DLD1 (cell line): Measurements from ENCODE around the gene LGI4.
"Not testable (repeated sequence)": the region's sequence is repeated elsewhere in the genome, so short reads cannot be mapped to it uniquely, and the experiment has no call there.

Experiments used
- in situ Hi-C: cut with HindIII; loops from 2 replicates; pipeline ENCODE4 v1.10.0; 2017; ENCODE audit warnings: low sequenced_read_pairs

Gene LGI4

DNA sequence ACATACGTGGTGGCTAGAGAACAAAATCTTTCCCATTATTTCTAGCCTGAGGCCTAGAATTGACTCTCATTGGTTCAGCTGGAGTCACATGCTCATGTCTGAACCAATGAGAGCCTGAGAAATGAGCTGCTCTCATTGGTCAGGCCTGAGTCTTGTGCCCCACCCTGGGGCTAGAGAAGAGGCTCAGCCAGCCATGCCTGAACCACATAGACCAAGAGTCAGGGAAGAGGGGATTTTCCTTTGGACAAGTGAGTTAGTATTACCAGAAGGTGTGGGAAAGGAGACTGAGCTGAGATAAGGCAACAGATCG, 26.5 kb upstream of the LGI4 start:
- in situ Hi-C loops: no loop called here

DNA sequence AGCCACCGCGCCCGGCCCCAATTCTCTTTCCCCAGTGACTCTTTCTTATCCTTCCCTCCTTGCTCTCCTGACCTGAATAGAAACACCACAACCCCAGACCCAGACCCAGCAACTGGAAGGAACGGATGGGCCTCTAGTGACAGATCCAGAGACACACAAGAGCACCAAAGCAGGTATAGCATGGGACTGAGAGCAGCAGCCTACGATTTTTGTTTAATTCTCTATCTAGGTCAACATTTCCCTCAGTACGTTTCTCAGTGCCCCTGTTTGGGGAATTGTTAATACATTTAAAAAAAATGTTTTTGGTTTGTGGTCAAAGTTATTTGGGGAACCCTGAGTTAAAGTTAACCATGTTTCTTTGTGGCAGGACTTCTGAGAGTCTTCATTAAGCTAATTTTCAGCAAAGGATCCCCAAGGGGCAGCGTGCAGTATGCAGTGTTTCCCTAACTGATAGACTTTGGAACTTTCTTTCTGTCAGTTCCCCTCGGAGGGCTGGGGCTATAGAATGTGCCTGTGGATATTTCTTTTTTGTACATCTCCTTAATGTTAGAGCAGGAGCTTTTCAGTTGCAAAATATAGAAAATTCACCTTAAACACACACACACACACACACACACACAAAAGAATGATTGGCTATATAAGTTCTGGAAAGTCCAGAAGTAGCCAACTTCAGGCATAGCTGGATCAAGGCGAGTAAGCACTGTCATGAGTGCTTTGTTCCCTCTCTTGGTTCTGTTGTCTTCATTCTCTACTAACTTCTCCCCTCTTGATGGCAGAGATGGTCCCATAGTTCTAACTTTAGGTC, 26.0 kb upstream of the LGI4 start:
- in situ Hi-C loops: no loop called here

DNA sequence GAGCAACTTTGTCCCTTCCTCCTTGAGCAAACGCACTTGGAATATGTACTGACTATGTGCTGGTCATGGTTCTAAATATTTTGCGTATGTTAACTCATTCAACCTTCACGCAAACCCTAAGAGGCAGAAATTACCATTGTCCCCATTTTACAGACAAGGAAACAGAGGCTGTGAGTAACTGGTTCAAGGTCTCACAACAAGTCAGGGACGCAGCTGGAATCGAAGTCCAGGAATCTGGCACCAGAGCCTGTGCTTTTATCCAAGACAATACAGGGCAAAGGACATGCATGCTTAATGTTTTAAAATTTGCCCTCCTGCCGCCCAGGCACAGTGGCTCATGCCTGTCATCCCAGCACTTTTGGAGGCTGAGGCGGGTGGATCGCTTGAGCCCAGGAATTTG, 24.7 kb upstream of the LGI4 start:
- in situ Hi-C loops: no loop called here

DNA sequence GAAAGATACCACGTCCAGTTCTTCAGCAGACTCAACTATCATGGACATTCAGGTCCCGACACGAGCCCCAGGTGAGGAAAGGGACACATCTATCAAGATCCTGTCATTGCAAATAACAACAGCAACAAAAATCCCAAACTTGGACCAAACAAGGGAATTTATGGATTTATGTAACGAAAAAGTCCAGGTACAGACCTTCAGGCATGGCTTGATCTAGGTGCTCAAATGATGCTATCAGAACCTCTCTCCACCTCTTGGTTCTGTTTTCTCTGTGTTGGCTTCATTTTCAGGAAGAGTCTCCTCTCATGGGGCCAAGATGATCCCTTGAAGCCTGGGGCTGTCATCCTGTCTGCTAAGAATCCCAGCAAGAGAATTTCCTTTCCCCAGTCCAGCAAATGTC, 22.6 kb upstream of the LGI4 start:
- in situ Hi-C loops: no loop called here

DNA sequence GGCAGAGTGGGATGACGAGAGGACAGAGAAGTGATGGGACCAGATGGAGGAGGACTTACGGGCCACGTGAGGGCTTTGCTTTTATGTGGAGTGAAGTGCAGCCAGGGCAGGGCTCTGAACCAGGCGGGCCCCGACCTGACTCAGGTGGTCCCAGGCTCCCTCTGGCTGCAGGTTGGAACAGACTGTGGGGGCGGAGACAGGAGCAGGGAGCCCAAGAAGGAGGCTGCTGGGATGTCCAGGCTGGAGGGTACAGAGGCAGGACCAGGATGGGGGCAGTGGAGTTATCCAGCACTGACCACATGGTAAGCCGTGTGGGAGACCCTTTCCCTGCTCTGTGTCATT, 21.8 kb upstream of the LGI4 start:
- in situ Hi-C loops: no loop called here

DNA sequence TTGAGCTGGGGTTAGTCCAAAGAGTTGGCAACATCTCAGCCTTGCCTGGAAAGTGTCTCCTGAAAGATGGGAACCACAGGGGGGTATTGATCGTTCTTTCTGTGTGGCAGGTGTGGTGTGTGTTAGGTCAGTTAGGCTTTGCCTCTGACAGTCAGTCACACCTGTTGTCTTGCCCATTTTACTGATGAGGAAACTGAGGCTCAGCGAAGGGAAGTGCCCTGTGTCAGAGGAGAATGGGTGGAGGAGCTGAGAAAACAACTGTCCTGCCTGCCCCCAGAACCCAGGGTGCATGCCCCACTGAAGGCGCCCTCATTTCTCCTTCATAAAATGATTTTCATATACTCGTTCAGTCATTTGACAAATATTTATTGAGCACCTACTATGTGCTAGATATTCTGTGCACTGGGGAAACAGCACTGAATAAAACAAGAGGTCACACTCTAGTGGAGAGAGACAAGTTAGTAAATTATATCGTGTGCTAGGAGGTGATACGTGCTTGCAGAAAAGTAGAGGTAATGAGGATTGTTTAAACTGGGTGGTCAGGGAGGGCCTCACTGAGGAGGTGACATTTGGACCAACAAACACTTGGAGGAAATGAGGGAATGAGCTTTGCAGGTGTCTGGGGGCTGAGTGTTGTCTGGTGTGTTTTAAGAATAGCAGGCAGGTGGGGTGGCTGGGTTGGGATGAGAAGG, 21.3 kb upstream of the LGI4 start:
- in situ Hi-C loops: no loop called here

DNA sequence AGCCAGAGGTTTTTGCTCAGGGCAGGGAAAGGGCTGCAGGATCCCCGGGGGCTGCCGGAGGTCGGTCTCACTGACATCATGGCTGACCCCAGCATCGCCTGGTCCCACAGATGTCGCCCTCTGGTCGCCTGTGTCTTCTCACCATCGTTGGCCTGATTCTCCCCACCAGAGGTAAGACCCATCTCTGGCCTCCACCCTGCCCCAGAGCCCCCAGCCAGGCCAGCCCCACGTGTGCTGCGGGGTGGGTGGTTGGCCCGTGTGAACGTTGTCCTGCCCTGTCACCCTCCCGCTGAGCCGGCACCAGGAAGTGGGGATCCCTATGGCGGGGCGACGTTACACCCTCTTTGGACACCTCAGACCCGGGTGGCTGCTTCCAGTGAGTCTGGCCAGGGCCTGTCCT, 20.6 kb upstream of the LGI4 start:
- in situ Hi-C loops: no loop called here

DNA sequence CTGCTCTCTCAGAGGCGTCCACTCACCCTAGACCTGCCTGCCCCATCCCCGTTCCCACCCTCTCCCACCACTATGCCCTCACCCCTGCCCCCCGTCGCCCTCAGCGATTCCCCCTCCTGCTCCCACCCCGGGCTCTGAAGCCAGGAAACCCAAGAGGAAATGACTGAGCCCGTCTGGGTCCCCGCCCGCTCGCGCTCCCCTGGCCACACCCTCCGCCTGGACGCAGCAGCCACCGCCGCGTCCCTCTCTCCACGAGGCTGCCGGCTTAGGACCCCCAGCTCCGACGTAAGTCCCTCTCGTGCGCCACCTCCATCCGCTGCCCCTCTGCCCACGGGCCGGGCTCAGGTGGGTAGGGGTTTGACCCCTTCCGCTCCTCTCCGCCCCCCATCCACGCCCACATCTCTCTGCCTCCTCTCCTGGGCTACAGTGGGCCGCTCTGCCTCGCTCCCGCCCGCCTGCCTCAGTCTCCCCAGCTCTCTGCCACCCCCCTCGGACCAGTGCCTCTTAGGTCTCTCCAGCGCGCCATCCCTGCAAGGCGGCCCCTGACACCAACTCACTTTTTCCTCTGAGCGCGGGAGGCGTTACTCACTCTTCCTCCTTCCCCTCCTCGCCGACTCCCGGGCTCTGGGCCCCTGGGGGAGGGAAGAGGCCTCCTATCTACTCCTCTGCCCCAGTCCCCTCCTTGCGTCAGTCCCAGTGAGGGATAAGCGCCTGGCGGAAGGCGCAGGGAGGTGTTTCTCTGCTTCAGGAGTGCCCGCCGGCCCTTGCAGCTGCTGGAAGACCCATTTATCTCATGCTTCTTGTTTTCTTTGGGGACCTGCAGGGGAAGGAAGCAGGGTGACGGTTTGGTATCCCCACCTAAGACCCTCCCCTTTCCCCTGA, 19.9 kb upstream of the LGI4 start, which contains the start of gene FXYD5:
Gene FXYD5 (plus strand): TSS at position 211 of the 882 bp plus-strand sequence. CDS start 816 bp downstream, outside the sequence.
- in situ Hi-C loops: no loop called here

DNA sequence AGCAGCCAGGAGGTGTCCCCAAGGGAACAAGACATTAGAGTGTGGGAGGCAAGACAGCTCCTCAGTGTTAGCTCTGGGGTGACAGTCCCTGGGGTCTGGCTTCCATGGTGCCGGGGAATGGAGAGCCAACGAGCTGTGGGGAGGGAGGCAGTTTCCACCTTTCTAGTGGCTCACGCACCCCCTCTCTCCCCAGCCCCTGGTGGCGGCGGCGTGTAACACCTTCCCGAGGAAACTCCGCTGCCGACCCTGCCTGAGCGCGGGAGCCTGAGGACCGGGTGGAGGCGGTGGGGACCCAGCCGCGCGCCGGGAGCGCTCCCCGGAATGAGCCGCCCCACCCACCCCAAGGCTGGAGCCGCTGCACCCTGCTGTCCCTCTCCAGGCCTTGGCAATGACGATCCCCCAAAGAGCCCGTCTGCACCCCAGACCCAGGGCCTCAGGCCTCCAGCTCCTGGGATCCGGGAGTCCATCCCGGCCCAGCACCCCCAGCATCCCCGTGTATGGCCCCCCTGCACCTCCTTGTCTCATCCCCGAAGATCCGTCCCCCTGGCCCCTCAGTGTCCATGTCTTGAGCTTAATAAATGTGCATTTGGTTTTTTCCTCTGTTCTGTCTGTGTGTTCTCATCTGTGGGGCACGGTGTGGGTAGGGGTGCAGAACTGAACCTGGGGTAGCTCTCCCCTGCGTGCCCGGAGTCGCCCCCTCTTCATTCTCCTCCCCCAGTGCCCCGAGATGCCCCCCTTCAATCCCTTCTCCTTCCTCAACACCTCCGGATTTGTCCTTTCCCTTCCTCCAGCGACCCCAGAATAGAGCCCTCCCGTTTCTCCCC, 19.1 kb upstream of the LGI4 start:
- in situ Hi-C loops: no loop called here

DNA sequence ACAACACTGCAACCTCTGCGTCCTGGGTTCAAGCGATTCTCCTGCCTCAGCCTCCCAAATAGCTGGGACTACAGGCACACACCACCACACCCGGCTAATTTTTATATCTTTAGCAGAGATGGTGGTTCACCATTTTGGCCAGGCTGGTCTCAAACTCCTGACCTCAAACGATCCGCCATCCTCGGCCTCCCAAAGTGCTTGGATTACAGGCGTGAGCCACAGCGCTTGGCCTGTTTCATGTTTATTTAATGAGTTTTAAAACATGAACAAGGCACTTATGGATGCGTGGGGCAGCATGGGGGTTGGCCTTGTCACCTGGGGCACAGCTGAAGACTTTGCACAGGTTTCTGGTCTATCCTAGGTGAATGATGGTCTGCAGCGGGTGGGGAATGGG, 18.3 kb upstream of the LGI4 start:
- in situ Hi-C loops: not testable (repeated sequence)

DNA sequence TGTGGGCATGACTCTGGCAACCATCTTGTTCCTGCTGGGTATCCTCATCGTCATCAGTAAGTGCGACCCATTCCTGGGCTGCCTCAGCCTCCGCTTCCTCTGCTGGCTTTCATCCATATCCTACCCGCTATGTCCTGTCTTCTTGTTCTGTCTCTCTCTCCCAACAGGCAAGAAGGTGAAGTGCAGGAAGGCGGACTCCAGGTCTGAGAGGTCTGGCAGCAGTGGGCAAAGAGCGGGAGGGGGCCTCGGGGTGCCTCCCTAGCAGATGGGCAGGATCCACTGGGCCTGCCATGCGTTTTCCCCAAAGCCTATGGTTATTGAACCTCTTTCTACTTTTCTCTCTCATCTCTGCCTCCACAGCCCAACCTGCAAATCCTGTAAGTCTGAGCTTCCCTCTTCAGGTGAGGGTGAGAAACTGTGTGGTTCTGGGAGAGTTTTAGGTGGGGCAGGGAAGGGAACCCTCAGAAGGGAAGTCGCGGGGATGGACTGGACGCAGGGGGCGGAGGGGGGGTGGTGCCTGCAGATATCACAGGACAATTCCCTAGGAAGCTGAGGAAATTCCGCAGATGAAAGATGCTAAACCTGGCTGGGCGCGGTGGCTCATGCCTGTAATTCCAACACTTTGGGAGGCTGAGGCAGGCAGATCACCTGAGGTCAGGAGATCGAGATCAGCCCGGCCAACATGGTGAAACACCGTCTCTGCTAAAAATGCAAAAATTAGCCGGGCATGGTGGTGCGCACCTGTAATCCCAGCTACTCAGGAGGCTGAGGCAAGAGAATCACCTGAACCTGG, 16.6 kb upstream of the LGI4 start:
- in situ Hi-C loops: no loop called here

DNA sequence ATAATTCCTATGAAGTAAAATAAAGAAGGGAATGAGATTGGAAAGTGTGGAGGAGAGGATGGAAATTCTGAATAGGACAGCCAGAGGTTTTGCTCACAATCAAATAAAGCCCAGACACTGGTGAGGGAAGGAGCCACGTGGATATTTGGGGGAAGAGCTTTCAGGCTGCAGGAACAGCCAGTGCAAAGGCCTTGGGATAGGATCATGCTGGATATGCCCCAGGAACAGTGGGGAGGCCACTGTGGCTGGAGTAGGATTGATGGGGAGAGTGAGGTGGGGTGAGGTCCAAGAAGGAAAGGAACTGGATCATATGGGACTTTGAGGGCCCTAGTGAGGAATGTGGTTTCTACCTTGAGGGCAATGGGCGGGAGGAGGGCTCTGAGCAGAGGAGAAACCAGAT, 15.6 kb upstream of the LGI4 start:
- in situ Hi-C loops: no loop called here

DNA sequence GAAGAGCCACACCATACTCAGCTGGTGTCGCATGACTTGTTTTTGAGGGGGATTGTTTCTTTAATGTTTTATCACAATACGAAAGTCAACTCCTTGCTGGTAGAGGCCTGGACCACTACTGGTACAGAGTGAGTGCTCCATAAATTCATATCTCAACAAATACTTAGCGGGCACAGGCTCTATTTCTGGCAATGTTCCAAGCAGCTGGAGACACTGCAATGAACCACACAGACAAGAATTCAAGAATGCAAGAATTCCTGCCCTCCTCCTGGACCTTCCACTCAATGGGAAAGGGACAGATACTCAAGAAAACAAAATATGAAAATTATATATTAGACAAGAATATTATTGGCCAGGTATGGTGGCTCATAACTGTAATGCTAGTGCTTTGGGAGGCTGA, 14.6 kb upstream of the LGI4 start:
- in situ Hi-C loops: no loop called here

DNA sequence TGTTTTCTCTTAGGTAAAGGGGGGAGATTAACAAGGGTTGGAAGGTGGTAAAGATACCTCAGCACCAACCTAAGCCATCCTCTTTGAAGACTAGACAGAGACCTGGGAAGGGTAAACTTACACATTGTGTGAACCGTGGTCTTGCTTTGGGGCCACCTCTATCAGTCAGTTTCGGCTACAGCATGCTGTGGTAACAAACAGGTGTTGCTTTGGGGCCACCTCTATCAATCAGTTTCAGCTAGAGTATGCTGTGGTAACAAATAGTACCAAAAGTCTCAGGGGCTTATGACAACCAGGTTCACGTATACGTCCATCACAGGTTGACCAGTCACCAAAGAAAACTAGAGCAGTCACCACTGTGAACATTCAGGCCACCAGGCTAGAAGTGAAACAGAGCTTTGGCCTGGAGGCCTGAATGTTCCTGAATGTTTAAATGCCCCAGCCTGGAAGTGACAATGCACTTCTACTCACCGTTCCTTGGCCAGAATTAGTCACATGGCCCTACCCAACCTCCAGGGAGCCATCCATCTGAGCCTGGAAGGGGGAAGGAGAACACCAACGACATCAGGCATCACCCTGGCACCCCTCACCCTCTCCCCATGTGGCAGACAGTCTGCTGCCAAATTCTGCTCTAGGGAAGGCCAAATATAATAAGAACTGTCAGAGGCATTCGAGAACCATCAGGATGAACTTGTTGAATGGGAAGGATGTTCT, 12.0 kb upstream of the LGI4 start:
- in situ Hi-C loops: no loop called here

DNA sequence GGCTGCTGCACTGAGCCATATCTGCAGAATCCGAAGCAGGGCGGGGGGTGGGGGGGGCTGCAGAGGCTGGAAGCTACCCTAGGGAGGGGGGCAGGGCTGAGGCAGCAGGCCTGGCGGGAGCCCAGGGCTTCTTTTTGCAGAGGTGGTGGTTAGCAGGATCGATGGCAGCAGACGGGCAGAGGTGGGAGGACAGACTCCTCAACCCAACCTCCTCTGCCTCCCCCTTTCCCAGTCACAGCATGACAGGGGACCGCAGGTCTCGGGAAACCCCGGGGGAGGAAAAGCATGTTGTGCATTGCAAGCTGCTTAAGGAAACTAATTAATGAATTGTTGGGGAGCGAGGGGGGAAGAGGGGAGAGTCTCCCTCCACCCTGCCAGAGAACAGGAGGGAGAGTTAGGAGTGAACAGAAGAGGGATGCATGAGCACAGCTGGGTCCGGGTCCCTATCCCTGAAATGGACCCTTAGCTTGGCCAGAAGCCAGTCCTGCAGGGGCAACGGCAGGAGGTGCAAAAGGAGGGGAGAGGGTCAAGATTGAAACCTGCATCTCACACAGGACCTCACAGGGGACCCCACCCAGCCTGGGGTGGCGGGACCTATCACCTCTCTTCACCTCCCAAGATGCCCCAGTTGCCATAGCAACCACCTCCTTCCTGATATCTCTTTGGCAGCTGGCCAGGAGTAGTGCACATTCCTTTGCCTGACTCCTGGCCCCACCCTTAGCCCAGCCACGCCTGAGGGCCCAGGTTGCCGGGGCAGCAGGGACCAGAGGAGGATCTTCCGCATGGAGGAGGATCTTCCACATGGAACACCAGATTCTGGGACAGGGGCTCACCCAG, 10.0 kb upstream of the LGI4 start:
- in situ Hi-C loops: no loop called here

DNA sequence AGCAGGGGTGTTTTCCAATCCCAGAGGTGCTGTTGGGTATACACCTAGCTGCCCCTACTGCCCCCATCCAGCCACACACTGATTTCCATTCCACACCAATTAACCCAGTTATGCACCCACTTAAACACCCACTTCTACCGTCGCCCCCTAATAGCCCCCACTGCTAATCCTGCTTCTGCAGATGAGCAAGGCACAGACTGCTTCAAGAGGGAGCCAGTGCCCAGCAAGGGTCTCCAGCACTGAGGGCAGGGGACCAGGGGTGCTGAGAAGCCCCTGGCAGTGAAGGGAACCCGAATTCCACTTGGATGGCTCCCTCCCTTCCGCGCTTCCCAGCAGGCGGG, 9.4 kb upstream of the LGI4 start:
- in situ Hi-C loops: no loop called here

DNA sequence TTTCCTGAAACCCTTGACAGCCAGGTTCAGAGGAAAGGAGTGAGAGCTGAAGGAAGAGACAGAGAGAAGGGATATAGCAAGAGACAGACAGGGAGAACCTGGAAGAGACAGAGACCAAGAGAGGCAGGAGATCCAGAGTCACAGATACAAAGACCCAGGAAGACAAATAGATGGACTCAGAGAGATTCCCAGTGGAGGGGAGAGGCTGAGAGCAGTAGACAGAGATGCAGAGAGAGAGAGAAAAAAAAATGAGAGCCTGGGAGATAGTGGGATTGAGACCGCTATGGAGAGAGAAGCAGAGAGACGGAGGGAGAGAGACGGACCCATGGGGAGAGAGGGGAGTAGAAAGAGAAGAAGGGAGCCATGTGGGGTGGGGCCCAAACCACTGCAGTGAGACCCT, 9.0 kb upstream of the LGI4 start:
- in situ Hi-C loops: no loop called here

DNA sequence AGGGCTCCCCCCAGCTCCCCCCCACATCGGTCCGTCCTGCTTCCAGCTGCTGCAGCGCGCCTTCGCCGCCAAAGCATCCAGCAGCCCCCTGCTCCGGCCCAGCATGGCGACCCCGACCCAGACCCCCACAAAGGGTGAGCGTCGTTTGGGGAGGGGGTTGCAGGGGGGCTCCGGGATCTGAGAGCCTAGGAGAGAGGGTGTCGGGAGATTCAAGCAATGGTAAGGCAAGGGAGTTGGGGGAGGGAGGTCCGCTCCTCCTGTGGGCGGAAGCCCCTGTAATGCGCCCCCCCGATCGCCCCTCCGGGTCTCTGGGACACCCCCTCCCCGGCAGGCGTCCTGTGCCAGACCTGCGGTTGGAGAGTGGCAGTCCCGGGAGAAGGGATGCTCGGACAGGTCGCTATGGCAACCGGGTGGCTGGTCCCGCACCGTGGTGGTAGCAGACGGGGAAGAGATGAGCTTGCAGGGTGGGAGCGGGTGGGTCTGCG, 8.4 kb upstream of the LGI4 start, which contains the start of gene FXYD7:
Gene FXYD7 (plus strand): TSS at position 25 of the 485 bp plus-strand sequence. CDS start 79 bp downstream, at position 104.
- in situ Hi-C loops: no loop called here
